Naive thymus-derived CD4-positive, alpha-beta T cell (primary cell): Measurements from ENCODE around the gene ZNF346. TPM values are rescaled to one million over a fixed set of nuclear protein-coding genes. Genes with fewer than 3 reads are reported as not detected.
"Not testable (repeated sequence)": the region's sequence is repeated elsewhere in the genome, so short reads cannot be mapped to it uniquely, and the experiment has no call there.

Experiments used
- ATAC-seq: fragments of 150-1000 bp; cut with Tn5 transposase; 2 replicates; pipeline ENCODE4 v1.10.0; 2021; ENCODE audit warnings: mild to moderate bottlenecking, moderate library complexity
- CTCF ChIA-PET: fragments of 350-600 bp; sonication (Branson Sonifier 250); formaldehyde crosslinking; loops from one replicate; lab custom pipeline; 2021; ENCODE audit warnings: antibody characterized with exemption; lab: Charles Lee
- POLR2A ChIA-PET: fragments of 350-600 bp; sonication (Branson Sonifier 250); formaldehyde crosslinking; loops from one replicate; lab custom pipeline; 2021; ENCODE audit warnings: antibody characterized with exemption, inconsistent platforms; lab: Charles Lee
- DNase-seq, 9 donors: peaks; one replicate each; pipeline versions ENCODE4 v3.0.0 to v3.0.0-alpha.2; 2020 to 2022; ENCODE audit warnings: mixed read lengths in 1 of 9
- H3K27ac ChIP-seq: one replicate; pipeline ENCODE4 v1.7.0; 2013; ENCODE audit warnings: mild to moderate bottlenecking, low read depth, low read length, moderate library complexity
- H3K27me3 ChIP-seq, 2 donors: one replicate each; pipeline ENCODE4 v1.7.0; 2013; ENCODE audit warnings: low read length in 2 of 2, mild to moderate bottlenecking in 2 of 2, moderate library complexity in 2 of 2; ENCODE audit not compliant: control insufficient read depth in 2 of 2, insufficient read depth in 2 of 2
- H3K36me3 ChIP-seq, 3 experiments: 1 replicate in 2 of 3; 2 replicates in 1 of 3; pipeline ENCODE4 v1.7.0; 2013; ENCODE audit warnings: low read length in 3 of 3, mild to moderate bottlenecking in 3 of 3, moderate library complexity in 1 of 3; ENCODE audit not compliant: insufficient read depth in 3 of 3, control insufficient read depth in 2 of 3
- H3K4me1 ChIP-seq, 2 donors: one replicate each; pipeline ENCODE4 v1.7.0; 2013; ENCODE audit warnings: low read length in 2 of 2, mild to moderate bottlenecking in 2 of 2, moderate library complexity in 1 of 2; ENCODE audit not compliant: control insufficient read depth in 2 of 2, insufficient read depth in 2 of 2
- H3K4me3 ChIP-seq: 2 replicates; pipeline ENCODE4 v1.7.0; 2013; ENCODE audit warnings: mild to moderate bottlenecking, low read length
- H3K9me3 ChIP-seq, 3 experiments: 1 replicate in 2 of 3; 2 replicates in 1 of 3; pipeline ENCODE4 v1.7.0; 2013; ENCODE audit warnings: low read length in 3 of 3; ENCODE audit not compliant: control insufficient read depth in 2 of 3
- H3K27ac Mint-ChIP-seq, 9 donors: one replicate each; pipeline ENCODE4 v1.8.0; 2020 to 2022; ENCODE audit warnings: mixed read lengths in 9 of 9, mild to moderate bottlenecking in 8 of 9, moderate library complexity in 5 of 9, inconsistent platforms in 2 of 9
- H3K27me3 Mint-ChIP-seq, 5 donors: one replicate each; pipeline ENCODE4 v1.8.0; 2021 to 2022; ENCODE audit warnings: mixed read lengths in 5 of 5, mild to moderate bottlenecking in 1 of 5
- H3K36me3 Mint-ChIP-seq, 5 donors: one replicate each; pipeline ENCODE4 v1.8.0; 2020 to 2022; ENCODE audit warnings: mixed read lengths in 5 of 5, mild to moderate bottlenecking in 3 of 5, inconsistent platforms in 1 of 5
- H3K4me1 Mint-ChIP-seq, 7 donors: one replicate each; pipeline ENCODE4 v1.8.0; 2020 to 2022; ENCODE audit warnings: mixed read lengths in 7 of 7, mild to moderate bottlenecking in 3 of 7, inconsistent platforms in 1 of 7
- H3K4me3 Mint-ChIP-seq, 10 donors: one replicate each; pipeline ENCODE4 v1.8.0; 2020 to 2022; ENCODE audit warnings: mild to moderate bottlenecking in 10 of 10, mixed read lengths in 10 of 10, moderate library complexity in 6 of 10, inconsistent platforms in 2 of 10
- H3K9me3 Mint-ChIP-seq, 11 donors: one replicate each; pipeline ENCODE4 v1.8.0; 2020 to 2022; ENCODE audit warnings: mixed read lengths in 11 of 11, mild to moderate bottlenecking in 4 of 11, inconsistent platforms in 1 of 11, moderate library complexity in 1 of 11
- intact Hi-C, 2 donors: fragments of 100-400 bp; cut with micrococcal nuclease; formaldehyde crosslinking; loops; one replicate each; pipeline ENCODE4 v1.15.1; 2023
- polyA plus RNA-seq, 2 donors: library from polyadenylated mRNA; unstranded; fragments of 300-500 nt; fragmentation: Illumina TruSeq; gene quantifications; one replicate each; pipeline ENCODE4 v1.2.3, GENCODE V29; 2021
- total RNA-seq, 6 experiments: library from RNA in 5 of 6; stranded (reverse) in 5 of 6; gene quantifications; 1 replicate in 5 of 6; 2 replicates in 1 of 6; pipeline ENCODE4 v1.2.3 and lab custom pipeline; 2021 to 2026

The ZNF346 gene
- total and polyA plus RNA-seq, 7 experiments from 2014 or later = 13.4 to 28.2 (median 23.9) TPM

- H3K27me3 Mint-ChIP-seq = no peaks in the 10 kb centered on the region
These were observed 19.4 kb downstream of the ZNF346 start for GRCh38 chr5:177041936-177042335.

GRCh38 chr5:177043114-177043513 is 20.6 kb downstream of the ZNF346 start:
- Mint-ChIP-seq H3K9me3 (no peaks in the 10 kb centered on the region), H3K27me3 (no peaks in the 10 kb centered on the region), H3K27ac (no peak overlapping the region), H3K4me1 (peaks cover 0 to 2% (median 0%) of the 10 kb centered on the region in 7 donors), H3K36me3 (peaks cover 12 to 44% (median 25%) of the 10 kb centered on the region in 5 donors), H3K4me3 (no peak overlapping the region)
- Histone ChIP-seq H3K4me3 (no peak overlapping the region), H3K9me3 (no peaks in the 10 kb centered on the region), H3K27ac (no peak overlapping the region), H3K27me3 (no peaks in the 10 kb centered on the region), H3K36me3 (peaks cover 0 to 62% (median 5%) of the 10 kb centered on the region in 3 experiments), H3K4me1 (no peaks in the 10 kb centered on the region)
- ChIA-PET POLR2A (interaction anchor here (0.7 kb wide), 1 partner anchor 89 kb away, joined by 5 read pairs; no protein-coding TSS in a partner anchor), CTCF (no interaction called here)
- ATAC-seq (no peak), DNase-seq (no peak)
- intact Hi-C loops = no loop called here

More at GRCh38 chr5:177041936-177042335, 19.4 kb downstream of the ZNF346 start:
- Histone ChIP-seq H3K9me3 (no peaks in the 10 kb centered on the region), H3K27me3 (no peaks in the 10 kb centered on the region), H3K27ac (no peak overlapping the region), H3K4me1 (no peaks in the 10 kb centered on the region), H3K36me3 (peaks cover 0 to 56% (median 5%) of the 10 kb centered on the region in 3 experiments), H3K4me3 (no peak overlapping the region)
- intact Hi-C loops = no loop called here
- peak overlapping the region in 1 of 9 donors; percentile 5 for H3K27ac Mint-ChIP-seq
- H3K9me3 Mint-ChIP-seq = no peaks in the 10 kb centered on the region
- ATAC-seq = no peak
- H3K4me3 Mint-ChIP-seq = no peak overlapping the region
- ChIA-PET CTCF (interaction anchor here (0.5 to 0.6 kb wide), 2 partner anchors 55 to 85 kb away, joined by 3 to 4 read pairs; no protein-coding TSS in a partner anchor), POLR2A (no interaction called here)
- DNase-seq = no peak
- H3K36me3 Mint-ChIP-seq = peaks cover 9 to 37% (median 22%) of the 10 kb centered on the region in 5 donors
- H3K4me1 Mint-ChIP-seq = peaks cover 0 to 2% (median 0%) of the 10 kb centered on the region in 7 donors

GRCh38 chr5:177043958-177044357 is 21.5 kb downstream of the ZNF346 start:
- peaks cover 13 to 46% (median 25%) of the 10 kb centered on the region in 5 donors for H3K36me3 Mint-ChIP-seq
- no peak overlapping the region for H3K27ac ChIP-seq
- H3K36me3 ChIP-seq = peaks cover 0 to 58% (median 5%) of the 10 kb centered on the region in 3 experiments
- no peaks in the 10 kb centered on the region for H3K9me3 Mint-ChIP-seq
- H3K4me3 ChIP-seq = no peak overlapping the region
- H3K27ac Mint-ChIP-seq = peak overlapping the region in 3 of 9 donors; percentile 5 to 72 (median 65)
- CTCF ChIA-PET = interaction anchor here (0.8 kb wide), 1 partner anchor 27 kb away, joined by 3 read pairs; no protein-coding TSS in a partner anchor
- intact Hi-C loops = no loop called here
- no peak overlapping the region for H3K4me3 Mint-ChIP-seq
- no peaks in the 10 kb centered on the region for H3K4me1 ChIP-seq
- POLR2A ChIA-PET = interaction anchor here (0.6 to 0.7 kb wide), 2 partner anchors 90 to 954 kb away, joined by 3 to 5 read pairs; no protein-coding TSS in a partner anchor
- H3K27me3 ChIP-seq = no peaks in the 10 kb centered on the region
- no peaks in the 10 kb centered on the region for H3K9me3 ChIP-seq
- peaks cover 0 to 2% (median 0%) of the 10 kb centered on the region in 7 donors for H3K4me1 Mint-ChIP-seq
- ATAC-seq = no peak
- no peaks in the 10 kb centered on the region for H3K27me3 Mint-ChIP-seq
- no peak for DNase-seq

- Mint-ChIP-seq H3K4me1 (no peaks in the 10 kb centered on the region), H3K27me3 (no peaks in the 10 kb centered on the region), H3K9me3 (no peaks in the 10 kb centered on the region), H3K27ac (peak overlapping the region in 3 of 9 donors; percentile 20 to 83 (median 28)), H3K4me3 (no peak overlapping the region), H3K36me3 (peaks cover 13 to 49% (median 21%) of the 10 kb centered on the region in 5 donors)
- intact Hi-C loops = no loop called here
- Histone ChIP-seq H3K27ac (no peak overlapping the region), H3K36me3 (peaks cover 0 to 64% (median 5%) of the 10 kb centered on the region in 3 experiments), H3K4me3 (no peak overlapping the region), H3K9me3 (no peaks in the 10 kb centered on the region), H3K27me3 (no peaks in the 10 kb centered on the region), H3K4me1 (no peaks in the 10 kb centered on the region)
- DNase-seq (no peak), ATAC-seq (no peak)
- ChIA-PET POLR2A (no interaction called here), CTCF (no interaction called here)
These were observed 22.1 kb downstream of the ZNF346 start for GRCh38 chr5:177044641-177045040.

- Mint-ChIP-seq H3K4me1 (no peaks in the 10 kb centered on the region), H3K36me3 (peaks cover 13 to 52% (median 27%) of the 10 kb centered on the region in 5 donors), H3K27ac (no peak overlapping the region), H3K9me3 (no peaks in the 10 kb centered on the region), H3K4me3 (no peak overlapping the region), H3K27me3 (no peaks in the 10 kb centered on the region)
- no peak for ATAC-seq
- DNase-seq = no peak
- H3K9me3 ChIP-seq = no peaks in the 10 kb centered on the region
- no peak overlapping the region for H3K4me3 ChIP-seq
- peaks cover 0 to 70% (median 7%) of the 10 kb centered on the region in 3 experiments for H3K36me3 ChIP-seq
- ChIA-PET CTCF (no interaction called here), POLR2A (no interaction called here)
- no peaks in the 10 kb centered on the region for H3K4me1 ChIP-seq
- H3K27me3 ChIP-seq = no peaks in the 10 kb centered on the region
- H3K27ac ChIP-seq = no peak overlapping the region
- intact Hi-C loops = no loop called here
These were observed 23.1 kb downstream of the ZNF346 start for GRCh38 chr5:177045631-177046030.

GRCh38 chr5:177048531-177048930 is 26.0 kb downstream of the ZNF346 start:
- H3K9me3 Mint-ChIP-seq, H3K4me3 Mint-ChIP-seq, H3K9me3 ChIP-seq, H3K27ac ChIP-seq, intact Hi-C loops, H3K27ac Mint-ChIP-seq, H3K4me1 Mint-ChIP-seq, H3K27me3 Mint-ChIP-seq, H3K4me3 ChIP-seq, DNase-seq, ATAC-seq, H3K4me1 ChIP-seq, H3K27me3 ChIP-seq: not testable (repeated sequence)
- ChIA-PET POLR2A (interaction anchor here (0.7 kb wide), 1 partner anchor 128 kb away, joined by 3 read pairs; no protein-coding TSS in a partner anchor), CTCF (interaction anchor here (0.6 kb wide), 1 partner anchor 49 kb away, joined by 3 read pairs; no protein-coding TSS in a partner anchor)
- peaks cover 8 to 51% (median 13%) of the 10 kb centered on the region in 5 donors for H3K36me3 Mint-ChIP-seq
- H3K36me3 ChIP-seq = peaks cover 0 to 65% (median 3%) of the 10 kb centered on the region in 3 experiments
